ENCODE results near the gene CLN6.
"Not testable (repeated sequence)": the region's sequence is repeated elsewhere in the genome, so short reads cannot be mapped to it uniquely, and the experiment has no call there.

CLN6 gene

DNA sequence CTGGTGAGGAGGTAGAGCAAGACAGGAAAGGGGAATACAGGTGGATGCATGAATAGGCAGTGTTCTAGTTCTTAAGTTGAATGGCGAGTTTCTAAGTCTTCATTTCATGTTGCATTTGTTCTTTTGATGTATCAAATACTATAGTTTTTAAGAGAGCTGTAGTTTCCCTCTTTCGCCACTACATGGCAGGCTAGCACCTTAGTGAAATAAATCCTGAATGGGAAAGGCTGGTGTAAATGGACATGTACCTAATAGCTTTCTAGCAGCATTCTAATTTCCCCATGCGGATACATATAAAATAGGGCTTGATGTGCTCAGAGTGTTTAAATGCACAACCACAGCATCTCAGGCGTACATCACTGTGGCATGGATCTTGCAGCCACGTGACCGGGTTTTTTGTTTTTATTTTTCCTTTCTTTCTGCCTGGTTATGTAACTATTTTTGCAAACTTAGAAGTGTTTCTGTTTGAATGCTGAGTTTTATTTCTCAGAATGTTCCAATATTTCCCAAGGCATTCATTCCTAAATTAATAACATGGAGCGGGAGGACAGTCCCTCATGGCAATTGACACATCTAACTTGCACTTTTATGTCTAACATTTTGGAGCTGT lies 23.5 kb upstream of the CLN6 start:
- peak in 1 of 2 experiments; percentile 17 for DNase-seq

- DNase-seq = no peak
Observed at GRCh38 chr15:68249058-68249713, 19.7 kb upstream of the CLN6 start.

GRCh38 chr15:68244235-68244634 lies 14.7 kb upstream of the CLN6 start:
- DNase-seq = no peak

- no peak for DNase-seq
Observed at GRCh38 chr15:68241088-68241935, 11.8 kb upstream of the CLN6 start.

DNA sequence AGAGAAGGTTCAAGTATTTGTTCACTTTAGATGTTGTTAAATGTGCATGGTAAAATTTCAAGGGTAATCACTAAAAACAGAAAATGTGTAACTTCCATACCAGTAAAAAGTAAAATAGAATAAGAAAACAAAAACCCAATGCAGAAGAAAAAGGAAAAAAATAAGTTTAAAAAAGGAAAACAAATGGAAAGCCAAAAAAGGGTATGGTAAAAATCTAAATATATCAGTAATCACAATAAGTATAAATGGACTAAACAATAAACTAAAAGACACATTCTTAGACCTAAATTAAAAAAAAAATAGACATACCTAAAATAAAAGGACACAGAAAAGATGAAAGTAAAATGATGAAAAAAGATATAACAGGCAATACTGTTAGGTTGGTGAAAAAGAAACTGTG lies 9.5 kb upstream of the CLN6 start:
- DNase-seq = no peak

- DNase-seq = no peak
Observed at GRCh38 chr15:68235022-68235421, 5.5 kb upstream of the CLN6 start.

GRCh38 chr15:68234520-68234919 lies 5.0 kb upstream of the CLN6 start:
- not testable (repeated sequence) for DNase-seq

DNA sequence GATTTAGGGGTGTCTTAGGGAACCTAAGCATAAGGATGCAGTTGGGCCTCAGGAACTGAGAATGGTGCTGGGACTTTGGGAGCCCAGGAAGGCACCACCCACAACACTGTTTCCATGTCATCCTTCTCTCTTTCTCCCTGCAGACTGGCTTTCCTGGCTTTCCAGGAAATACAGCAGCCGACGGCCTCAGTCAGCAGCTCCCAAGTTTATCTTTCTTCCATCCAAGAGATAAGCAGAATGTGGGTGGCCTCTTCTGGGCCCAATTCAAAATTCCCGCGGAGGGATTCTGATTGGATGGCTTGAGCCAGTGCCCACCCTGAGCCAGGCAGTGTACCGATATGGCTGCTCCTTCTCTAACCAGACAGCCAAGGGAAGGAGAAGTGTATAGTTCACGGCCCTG lies 4.5 kb upstream of the CLN6 start:
- DNase-seq = no peak

DNA sequence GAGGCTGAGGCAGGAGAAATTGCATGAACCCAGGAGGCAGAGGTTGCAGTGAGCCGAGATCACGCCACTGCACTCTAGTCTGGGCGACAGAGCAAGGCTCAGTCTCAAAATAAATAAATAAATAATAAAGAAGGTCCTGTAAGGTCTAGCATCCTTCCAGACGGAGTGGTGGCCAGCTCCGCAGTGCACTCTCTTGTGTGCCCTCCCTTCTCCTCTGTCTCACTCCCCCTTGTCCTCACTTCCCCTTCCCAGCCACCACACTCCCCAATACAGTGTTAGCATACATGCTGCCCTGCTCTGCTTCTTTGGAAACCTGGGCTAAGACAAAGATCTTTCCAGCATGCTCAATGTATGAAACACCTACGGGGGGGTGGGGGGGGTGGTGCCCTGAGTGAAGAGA lies 3.4 kb upstream of the CLN6 start:
- no peak for DNase-seq

DNA sequence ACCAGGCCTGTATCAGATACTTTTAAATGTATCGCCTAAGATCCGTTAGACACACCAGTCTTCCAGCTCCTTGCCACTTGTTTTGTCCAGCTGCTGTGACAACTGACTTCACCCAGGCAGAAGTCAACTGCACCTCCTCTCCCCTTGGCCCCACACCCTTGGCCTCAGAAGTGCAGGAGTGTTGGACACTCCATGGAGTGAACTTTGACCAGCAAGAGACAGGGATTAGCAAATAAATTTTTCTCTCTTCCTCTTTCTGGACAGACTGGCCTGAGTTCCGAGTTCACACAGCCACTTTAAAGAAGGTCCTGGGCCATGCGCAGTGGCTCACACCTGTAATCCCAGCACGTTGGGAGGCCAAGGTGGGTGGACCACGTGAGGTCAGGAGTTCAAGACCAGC lies 2.9 kb upstream of the CLN6 start:
- DNase-seq = no peak

DNA sequence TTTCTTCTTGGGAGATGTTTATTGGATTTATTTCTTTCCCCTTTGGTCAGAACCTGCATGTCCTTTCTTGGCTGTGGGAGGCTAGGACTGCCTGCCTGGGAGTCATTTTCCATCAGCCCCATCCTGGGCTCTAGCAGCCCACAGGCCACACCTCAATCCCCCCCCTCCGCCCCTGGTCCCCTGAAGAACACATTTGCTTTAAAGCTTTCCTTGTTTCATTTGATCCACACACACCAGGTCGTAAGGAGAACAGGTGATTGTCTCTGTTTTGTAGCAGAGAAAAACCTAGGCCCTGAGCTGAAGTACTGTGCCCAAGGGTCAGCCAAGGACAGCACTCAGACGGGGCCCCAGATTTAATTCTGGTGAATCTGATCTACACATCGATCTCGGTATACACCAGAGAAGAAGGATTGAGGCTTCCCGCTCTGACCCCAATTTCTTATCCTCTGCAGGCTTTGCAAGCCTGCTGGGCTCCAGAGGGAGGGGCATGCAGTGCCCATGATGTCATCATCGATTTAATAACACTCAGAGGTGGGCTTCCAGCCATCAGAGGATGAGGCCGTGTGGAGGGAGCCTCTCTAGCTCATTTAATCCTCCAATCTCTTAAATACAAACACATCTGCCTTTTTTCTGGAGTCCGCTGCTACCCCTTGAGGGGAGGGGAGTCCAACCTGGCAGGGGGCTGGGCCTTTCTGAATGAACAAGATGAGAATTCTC lies 1.7 kb upstream of the CLN6 start:
- no peak for DNase-seq

GRCh38 chr15:68230157-68231100 lies 901 bp upstream of the CLN6 start:
- DNase-seq = no peak

DNA sequence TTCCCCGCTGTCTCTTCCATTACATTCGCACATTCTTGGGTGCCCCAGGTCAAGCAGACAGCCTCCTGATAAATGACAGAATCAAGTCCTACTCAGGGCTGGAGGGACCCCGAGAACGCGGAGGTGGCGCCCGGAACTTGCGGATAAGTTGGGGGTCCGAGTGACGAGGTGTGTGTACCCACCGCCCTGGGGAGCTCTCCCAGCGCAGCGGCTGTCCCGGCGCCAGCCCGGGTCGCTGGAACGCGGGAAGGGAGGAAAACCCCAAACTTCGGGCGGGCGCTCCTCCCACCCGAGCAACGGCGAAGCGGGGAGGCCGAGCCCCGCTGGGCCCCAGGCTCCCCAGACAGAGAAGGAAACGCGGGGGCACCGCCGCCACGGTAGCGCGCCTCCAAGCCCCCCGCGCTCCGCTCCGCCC lies 550 bp downstream of the CLN6 start:
- no peak for DNase-seq

GRCh38 chr15:68228143-68228970 lies 1.2 kb downstream of the CLN6 start:
- no peak for DNase-seq

GRCh38 chr15:68227643-68228142 lies 1.8 kb downstream of the CLN6 start:
- no peak for DNase-seq

DNA sequence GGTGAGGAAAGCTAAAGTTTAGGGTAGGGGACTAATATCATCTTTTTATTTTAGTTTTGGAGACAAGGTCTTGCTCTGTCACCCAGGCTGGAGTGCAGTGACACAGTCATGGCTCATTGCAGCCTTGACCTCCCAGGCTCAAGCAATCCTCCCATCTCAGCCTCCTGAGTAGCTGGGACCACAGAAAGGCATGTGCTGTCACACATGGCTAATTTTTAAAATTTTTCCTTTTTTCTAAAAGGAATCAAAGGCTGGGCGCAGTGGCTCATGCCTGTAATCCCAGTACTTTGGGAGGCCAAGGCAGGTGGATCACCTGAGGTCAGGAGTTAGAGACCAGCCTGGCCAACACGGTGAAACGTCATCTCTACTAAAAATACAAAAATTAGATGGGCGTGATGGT lies 4.1 kb downstream of the CLN6 start:
- DNase-seq = not testable (repeated sequence)

DNA sequence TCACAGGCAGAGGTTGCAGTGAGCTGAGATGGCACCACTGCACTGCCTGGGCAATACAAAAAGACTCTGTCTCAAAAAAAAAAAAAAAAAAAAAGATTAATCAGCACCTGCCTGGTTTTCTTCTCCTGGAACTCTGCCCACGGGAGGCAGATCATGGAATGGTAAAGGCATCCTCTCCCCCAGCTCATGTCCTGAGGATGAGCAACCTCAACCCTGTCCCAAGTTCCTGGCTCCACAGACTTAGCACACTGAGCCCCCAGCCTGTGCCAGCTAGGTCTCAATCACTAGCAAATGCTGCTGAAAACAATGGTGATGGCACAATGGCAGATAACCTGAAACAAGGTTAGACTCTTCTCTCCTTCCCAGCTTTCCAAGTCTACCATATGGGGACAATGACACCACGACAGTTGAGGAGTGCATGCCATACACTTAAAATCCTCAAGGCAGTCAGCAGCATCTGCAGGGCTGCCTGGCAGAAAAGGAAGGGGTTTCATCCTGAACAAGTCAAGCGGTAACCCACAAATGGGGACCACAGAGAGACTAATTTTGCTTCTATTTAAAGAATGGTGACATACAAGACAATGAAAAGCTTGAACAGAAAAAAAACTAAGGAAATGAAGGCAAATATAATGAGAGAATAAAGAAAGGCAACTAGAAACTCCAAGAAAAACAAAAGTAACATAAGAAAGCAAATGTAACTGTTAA lies 4.8 kb downstream of the CLN6 start:
- no peak for DNase-seq

DNA sequence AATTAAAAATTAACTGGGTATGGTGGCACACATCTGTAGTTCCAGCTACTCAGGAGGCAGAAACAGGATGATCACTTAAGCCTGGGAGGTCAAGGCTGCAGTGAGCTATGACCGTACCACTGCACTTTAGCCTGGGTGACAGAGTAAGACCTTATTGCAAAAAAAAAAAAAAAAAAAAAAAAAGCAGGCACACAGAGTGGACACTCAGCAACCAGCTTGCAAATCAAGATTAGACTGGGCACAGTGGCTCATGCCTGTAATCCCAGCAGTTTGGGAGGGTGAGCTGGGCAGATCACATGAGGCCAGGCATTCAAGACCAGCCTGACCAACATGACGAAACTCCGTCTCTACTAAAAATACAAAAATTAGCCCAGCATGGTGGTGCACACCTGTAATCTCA lies 5.4 kb downstream of the CLN6 start:
- DNase-seq = no peak

GRCh38 chr15:68223171-68223570 lies 6.4 kb downstream of the CLN6 start:
- DNase-seq = no peak

DNA sequence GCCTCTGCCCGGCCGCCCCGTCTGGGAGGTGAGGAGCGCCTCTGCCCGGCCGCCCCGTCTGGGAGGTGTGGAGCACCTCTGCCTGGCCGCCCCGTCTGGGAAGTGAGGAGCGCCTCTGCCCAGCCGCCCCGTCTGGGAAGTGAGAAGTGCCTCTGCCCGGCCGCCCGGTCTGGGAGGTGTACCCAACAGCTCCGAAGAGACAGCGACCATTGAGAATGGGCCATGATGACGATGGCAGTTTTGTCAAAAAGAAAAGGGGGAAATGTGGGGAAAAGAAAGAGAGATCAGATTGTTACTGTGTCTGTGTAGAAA lies 7.1 kb downstream of the CLN6 start:
- not testable (repeated sequence) for DNase-seq

Measured in cerebellar nuclear complex (tissue), 1 donor.